Skin of body (tissue), 2 donors: ENCODE data around the gene SMIM29. TPM values are rescaled to one million over a fixed set of nuclear protein-coding genes. Genes with fewer than 3 reads are reported as not detected.
A peak's percentile ranks its signal among the peaks of the same experiment; 100 is the strongest.

Source experiments
- DNase-seq: peaks from one replicate; lab custom pipeline; 2025; lab: John Stamatoyannopoulos, UW
- total RNA-seq: library from RNA; depleted of rRNA; stranded (reverse); fragments of >200 nt; gene quantifications from one replicate; pipeline ENCODE4 v1.2.3, GENCODE V29; 2014

SMIM29 gene
- total RNA-seq, 1 donor from 2014 or later: 4.0 TPM

DNA sequence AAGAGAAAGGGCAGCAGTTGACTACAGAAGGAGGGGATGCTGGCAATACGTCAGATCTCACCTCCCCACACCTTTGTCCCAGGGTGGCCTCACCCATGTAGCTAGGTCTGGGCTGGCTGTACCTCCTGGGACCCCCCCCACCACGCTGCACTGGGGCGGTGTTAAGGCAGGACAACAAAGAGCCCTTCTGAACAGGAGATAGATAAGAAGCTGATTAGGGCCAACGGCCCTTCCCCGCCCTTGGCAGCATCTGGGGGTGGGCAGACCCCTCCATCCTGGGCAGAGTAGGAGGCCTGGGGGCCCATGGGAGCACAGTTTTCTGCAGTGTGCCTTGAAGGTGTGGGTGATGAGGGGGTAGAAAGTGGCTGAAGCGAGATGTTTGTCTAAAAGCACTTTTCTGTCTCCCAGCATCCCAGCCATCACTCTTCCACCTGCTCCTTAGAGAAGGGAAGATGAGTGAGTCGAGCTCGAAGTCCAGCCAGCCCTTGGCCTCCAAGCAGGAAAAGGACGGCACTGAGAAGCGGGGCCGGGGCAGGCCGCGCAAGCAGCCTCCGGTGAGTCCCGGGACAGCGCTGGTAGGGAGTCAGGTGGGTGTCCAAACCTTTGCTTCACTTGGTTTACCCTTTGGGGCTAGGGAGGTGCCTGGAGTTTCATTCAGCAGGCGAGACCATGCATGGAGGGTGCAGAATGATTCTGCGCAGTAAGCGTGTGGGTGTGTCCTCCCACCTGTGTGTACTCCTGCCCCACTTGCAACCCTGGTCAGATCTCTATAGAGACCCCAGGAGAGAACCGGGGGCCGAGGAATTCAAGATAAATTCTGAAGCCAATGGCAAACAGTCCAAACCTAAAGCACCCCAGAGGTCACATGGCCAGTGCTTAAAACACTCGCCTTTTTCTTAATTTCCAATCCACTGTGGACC is 8.2 kb downstream of the SMIM29 start:
- DNase-seq: no peak

GRCh38 chr6:34239893-34240292 is 8.9 kb downstream of the SMIM29 start:
- no peak for DNase-seq

- DNase-seq: no peak
Measured at GRCh38 chr6:34239500-34239825, 9.3 kb downstream of the SMIM29 start.

DNA sequence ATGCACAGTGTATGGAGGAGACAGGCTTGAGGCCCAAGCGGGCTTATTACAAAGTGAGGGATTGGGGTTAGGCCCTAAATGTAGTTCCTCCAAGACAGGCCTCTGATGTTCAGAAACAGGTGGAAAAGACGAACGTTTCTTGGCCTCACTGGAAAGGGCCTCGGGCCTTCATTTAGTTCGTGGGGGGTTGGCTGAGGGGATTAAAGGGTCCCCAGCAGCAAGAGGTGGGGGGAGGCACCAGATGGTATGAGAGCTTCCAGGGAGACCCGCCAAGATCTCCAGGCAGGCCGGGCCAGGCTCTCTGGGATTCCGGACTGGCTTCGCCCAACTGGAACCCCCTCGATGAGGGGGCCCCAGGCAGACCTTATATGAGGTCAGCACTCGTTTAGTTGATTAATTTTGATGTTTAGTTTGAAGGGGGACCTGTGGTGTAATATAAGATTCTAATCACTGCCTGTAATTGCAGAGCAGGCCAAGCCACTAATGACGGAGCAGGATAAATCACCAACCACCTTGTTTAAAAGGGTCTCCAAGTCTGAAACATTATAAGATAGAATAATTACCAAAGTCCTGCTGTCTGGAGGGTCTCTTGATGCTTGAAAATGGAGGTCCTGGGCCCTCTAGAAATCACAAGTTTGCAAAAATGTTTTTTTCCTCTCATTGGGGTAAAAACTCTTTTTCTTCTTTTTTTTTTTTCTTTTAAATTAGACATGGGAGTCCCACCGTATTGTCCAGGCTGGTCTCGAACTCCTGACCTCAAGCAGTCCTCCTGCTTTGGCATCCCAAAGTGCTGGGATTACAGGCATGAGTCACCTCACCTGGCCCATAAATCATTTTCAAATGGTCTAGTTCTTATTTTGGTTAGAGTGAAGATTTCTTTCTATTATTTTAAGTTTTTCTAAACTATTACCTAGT is 10.0 kb downstream of the SMIM29 start:
- DNase-seq: no peak

GRCh38 chr6:34237722-34238584 is 10.9 kb downstream of the SMIM29 start:
- no peak for DNase-seq

- no peak for DNase-seq
Measured at GRCh38 chr6:34237316-34237721, 11.5 kb downstream of the SMIM29 start.

DNA sequence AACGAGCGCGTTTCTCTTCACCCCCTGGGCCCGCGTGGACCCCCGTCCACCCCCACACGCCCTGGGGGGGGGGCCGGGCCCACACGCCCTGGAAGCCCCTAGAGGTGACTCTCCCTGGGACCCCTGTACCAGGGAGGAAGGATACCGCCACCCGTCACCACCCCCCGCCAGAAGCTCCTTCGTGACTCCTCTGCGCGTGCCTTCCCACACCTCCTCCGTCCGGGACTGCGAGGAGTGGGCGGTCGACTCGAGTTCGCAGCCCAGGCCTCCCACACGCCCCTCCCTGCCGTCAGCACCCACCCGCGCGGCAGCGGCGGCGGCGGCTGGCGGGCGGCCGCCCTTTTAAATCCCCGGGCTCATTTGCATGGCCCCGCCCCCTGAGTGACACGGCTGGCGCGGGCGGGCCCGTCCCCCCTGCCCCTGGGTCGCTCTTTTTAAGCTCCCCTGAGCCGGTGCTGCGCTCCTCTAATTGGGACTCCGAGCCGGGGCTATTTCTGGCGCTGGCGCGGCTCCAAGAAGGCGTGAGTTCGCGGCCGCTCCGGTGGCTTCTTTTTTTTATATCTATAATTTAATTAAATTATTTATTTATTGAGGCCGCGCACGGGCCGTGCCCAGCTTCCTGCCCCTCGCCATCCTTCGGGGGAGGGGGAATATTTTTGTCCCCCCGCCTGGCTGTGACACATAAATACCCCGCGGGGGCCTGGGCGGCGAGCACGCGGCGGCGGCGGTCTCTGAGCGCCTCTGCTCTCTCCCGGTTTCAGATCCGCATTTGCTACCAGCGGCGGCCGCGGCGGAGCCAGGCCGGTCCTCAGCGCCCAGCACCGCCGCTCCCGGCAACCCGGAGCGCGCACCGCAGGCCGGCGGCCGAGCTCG is 12.1 kb downstream of the SMIM29 start, which contains the start of gene HMGA1:
TSS of gene HMGA1 (plus strand) at position 431 of the 873 bp plus-strand sequence. CDS start 3,908 bp downstream, outside the sequence.
- DNase-seq: peak; percentile 58

DNA sequence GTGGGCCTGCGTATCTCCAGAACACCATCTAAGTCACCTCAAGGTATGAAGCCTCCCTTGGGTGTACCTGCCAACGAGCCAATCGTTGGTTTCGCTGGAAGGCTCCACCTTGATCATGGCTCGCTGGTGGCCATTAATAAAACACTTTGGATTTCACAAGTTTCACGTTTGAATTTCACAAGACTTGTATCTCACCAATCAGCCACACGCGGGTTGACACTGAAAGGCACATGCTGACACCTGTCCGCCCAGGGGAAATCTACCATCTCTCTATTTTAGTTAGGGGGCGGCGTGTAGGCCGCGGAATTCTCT is 12.7 kb downstream of the SMIM29 start:
- DNase-seq: no peak

GRCh38 chr6:34235307-34236130 is 13.3 kb downstream of the SMIM29 start:
- DNase-seq: no peak

DNA sequence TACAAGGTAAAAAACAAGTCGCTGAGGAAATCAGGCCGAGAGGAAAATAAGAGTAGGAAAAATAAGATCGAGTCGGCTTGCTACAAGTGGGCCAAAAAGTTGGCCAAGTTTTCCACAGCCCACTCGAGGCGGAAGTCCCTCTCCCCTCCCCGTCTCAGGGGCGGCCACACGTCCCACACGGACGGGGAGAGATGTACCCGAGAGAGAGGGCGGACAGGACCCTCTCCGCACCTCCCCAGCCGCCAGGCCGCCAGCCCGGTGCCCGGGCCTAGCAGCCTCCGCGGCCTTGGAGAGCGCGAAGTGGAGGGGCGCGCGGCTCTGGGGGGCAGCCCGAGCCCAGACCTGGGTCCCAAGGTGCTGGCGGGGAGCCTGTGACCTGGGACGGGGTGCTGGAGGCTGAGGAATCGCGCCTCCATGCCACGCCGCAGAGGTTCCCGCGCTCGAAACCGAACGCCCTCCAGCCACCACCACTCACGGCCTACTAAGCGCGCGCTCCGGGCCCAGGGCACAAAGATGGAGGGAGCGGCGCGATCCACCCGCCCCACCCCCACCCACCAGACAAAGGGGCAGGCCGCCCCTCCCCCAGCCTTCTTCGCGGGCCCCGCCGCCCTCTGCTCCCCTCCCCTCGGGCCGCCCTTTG is 14.0 kb downstream of the SMIM29 start:
- DNase-seq: no peak

GRCh38 chr6:34233867-34234266 is 14.9 kb downstream of the SMIM29 start:
- DNase-seq: no peak

- no peak for DNase-seq
Measured at GRCh38 chr6:34232901-34233300, 15.9 kb downstream of the SMIM29 start.

GRCh38 chr6:34231566-34232336 is 17.1 kb downstream of the SMIM29 start:
- no peak for DNase-seq

DNA sequence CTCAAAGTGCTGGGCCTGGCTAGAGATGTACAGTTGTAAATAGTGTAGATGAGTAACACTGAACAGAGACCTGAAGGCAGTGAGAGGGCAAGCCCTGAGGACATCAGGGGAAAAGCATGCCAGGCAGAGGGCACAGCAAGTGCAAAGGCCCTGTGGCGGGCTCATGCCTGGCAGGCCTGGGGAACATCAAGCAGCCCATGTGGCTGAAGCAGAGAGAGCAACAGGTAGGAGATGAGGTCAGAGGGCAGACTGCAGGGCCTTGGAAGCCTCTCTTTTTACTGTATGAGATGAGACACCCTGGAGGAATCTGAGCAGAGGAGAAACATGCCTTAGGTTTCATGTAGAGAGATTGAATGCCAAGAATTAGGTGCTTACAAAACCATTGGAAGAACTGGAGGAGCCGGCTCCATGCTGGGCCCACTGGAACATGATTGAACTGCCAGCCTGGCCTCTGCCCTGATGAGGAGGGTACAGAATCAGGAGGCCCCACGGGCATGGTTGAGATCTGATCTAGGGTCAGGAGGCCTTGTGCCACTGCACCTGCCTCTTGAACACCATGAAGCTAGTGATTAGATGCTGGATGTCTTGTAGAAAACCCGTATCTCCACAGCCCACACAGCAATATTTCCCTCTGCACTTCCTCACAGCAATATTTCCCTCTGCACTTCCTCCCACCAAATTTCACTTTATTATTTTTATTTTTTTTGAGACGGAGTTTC is 18.0 kb downstream of the SMIM29 start:
- no peak for DNase-seq

GRCh38 chr6:34229877-34230276 is 18.9 kb downstream of the SMIM29 start:
- no peak for DNase-seq

GRCh38 chr6:34227761-34228421 is 20.9 kb downstream of the SMIM29 start:
- DNase-seq: no peak
